COLO668 (cell line): ENCODE data around the gene PPP6R3.

ENCODE experiments used
- DNase-seq: peaks from one replicate; lab custom pipeline; 2025; ENCODE audit not compliant: unreplicated experiment; lab: John Stamatoyannopoulos, UW

PPP6R3 gene

DNA sequence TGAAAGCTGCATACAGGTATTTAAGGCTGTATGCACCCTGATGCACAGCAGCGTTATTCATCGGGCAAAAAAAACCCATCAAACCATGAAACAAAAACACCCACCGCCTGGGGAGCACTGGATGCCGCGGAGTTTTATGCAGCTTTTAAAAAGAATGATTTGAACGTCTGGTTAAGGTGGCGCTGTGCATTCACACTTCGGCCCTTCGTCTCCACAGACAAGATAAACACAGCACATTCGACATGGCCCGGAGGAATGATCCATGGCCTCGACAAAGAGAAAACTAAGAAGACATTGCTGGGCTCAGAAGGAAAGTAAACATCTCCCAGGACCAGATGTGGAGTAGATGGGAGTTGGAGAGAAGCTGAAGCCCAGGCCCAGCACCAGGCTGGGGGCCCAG lies 183.0 kb downstream of the PPP6R3 start:
- no peak for DNase-seq

DNA sequence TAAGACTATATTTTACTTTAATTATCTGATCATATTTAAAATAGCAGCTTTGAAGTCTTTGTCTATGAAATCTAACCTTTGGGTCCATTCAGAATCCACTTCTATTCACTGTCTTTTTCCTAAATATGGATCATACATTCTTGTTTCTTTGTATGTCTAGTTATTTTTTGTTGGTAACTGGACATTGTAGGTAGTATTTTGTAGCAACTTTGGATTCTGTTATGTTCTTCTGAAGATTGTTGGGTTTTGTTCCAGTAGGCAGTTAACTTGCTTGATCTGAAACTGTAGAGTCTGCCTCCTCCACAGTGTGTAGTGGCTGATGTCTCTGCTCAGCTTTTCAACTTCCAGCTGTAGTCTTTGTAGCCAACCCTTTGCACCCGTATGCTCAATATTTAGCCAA lies 186.3 kb downstream of the PPP6R3 start:
- no peak for DNase-seq

DNA sequence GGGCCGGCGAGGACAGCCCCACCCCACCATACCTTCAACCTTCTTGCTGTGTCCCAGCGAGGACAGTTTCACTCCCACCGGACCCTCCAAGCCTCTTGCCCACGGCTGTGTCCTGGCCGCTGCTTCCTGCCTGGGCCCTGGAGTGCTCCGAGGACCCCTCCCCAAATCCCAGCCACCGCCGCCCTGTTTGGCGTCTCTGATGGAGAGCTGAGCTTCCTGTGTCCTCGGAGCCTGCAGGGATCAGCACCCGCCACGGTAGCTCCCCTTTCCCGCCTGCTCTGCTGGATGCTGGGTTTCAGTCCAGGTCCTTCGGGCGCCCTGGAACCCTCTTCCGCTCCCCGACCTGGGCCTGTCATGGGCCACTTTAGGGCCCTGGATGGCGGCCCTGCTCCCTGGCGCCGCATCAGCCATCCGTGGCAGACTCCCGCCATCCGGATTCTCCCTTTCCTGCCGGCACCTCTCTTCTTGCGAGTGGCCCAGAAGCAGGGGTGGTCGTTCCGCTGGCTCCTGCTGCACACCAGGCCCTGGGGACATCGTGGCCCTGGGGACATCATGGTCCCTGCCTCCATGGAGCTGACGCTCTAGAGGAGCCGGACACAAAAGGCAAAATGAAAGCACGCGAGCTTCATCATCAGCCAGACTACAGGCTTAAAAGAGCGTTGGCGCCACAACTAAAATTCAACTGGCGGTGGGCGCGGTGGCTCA lies 189.5 kb downstream of the PPP6R3 start:
- no peak for DNase-seq

DNA sequence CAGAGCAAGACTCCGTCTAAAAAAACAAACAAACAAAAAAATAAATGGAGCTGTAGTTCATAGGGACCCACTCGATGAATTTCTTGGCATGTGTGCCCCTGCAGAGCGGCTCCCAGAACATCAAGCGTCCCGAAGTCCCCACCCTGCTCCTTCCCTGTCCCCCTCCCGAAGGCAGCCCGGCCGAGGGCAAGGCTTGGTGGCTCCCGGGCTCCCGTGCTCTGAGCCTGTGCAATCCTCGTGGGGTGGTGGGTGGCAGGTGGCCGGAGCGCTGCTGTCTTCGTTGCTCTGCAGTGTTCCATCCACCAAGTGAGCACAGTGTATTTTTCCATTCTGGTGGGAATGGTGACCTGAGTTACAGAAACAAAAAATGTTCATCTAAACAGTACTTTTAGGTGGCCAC lies 190.2 kb downstream of the PPP6R3 start:
- no peak for DNase-seq

DNA sequence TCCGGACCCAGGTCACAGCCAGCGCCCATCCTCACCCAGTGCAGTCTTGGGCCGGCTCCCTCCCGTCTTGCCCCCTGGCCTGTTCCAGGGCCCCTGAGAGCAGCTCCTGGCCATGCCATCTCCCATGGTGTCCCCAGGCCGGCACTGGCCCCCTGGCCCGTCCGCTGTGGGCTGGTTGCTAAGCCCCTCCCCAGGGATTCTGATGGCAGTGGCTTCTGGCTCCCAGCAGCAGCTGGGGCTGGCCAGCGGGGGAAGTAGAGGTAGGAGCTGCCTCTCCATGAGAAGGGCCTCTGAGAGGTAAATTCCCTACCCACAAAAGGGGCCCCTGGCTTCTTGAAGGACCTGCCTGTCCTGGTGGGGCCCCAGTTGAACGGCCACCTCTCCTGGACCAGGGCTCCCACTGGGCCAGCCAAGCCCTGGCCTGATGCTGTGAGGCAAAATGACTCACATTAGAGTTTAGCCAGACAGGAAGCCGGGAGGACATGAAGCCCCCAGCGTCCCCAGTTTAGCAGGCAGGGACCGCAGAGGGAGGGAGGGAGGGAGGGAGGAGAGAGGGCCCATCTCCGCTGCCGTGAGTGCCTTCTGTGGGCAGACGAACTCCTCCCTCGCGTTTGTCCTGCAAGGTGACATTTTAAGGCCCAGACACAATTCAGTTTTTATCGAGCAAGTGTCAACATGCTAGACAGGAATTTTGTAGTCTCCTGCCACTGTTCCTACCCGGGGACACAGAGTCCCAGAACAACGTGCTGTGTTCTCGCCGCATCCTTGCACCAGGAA lies 190.8 kb downstream of the PPP6R3 start:
- DNase-seq = no peak

DNA sequence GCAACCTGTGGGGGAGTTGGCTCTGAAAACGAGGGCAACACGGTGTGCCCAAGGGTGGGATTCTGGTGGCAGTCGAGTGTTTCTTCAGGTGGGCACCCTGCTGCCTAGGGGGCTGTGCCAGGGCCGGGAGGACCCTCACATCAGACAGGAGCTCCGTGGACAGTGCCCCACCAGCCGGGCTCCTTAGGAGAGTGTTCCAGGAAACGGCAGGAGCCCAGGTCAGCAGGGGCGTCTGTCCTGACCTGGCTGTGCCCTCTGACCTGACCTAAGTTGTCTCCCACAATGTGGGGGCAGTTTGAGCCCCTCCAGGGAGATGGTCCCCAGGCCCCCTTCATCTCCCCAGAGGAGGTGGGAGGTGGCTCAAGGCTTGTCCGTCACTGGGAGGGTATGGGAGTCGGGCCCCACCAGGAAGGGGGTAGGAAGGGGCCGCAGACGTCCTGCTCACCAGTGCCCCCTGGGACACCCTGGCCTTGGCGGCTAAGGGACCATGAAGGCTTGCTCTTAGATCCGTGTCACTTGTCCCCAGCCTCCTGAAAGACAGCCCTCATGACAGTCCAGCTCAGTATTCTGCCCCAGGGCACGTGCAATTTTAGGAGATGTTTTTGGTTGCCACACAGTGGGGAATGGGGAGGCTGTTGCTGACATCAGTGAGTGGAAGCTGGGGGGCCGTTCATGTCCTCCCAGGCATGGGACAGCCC lies 191.6 kb downstream of the PPP6R3 start:
- DNase-seq = no peak

DNA sequence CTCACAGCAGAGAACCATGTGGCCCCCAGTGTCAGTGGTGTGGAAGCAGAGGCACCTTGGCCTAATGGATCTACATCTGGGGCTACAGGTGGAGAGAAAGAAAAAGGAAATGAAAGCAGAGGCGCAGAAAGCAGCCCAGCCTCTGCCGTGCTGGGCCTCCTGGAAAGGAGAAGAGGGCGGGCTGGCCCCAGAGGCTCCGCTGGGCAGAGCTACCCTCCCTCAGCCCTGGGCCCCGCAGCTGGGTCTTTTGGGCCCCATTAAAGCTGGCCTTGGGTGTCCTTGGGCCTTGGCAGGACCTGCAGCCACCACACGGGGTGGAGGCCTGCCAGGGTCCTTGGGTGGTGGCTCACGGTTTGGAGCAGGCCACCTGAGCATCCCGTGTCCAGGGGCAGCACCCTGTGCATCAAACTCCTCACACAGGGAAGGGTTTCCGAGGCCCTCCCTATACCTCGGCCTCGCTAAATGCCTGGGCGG lies 192.2 kb downstream of the PPP6R3 start:
- DNase-seq = no peak

DNA sequence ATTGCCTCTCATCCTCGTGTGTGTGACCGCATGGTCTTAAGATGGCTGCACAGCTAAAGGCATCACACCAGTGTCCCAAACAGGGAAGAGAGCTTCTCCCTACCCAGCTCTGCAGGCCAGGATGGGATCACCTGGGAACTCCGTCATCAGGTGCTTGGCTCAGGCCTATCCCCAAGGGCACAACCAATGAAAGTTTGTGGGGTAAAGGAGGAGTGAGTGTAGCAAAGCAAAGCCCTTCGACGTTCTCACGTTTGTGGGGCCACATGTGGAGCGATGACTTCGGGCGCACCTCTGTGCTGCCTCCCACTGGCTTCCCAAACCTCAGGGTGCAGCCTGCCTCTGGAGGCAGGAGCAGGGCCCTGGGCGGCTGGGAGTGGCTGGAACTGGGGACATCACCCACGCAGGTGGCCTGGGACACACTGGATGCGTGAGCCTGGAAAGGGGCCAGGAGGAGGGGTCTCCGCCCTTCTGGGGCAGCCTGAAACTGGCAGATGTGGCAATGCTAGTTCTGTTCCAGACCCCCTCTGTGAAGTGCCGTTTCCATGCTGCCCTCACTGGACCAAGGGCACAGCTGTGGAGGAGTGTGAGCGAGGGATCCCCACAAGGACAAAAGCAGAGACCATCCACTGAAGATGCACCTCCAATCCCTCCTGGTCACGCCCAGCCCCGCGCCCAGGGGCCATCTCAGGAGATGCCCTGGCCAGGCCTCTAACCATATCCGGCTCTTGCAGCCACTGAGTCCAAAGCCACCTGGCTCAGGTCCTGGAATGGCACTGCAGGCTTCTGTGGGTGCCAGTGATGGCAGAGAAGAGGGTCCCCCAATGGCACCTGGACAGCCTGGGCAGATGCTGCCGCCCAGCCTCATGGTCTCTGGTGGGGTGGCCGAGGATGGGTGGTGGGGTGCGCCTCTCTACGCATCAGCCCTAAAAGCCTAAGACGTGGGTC lies 193.2 kb downstream of the PPP6R3 start:
- no peak for DNase-seq

DNA sequence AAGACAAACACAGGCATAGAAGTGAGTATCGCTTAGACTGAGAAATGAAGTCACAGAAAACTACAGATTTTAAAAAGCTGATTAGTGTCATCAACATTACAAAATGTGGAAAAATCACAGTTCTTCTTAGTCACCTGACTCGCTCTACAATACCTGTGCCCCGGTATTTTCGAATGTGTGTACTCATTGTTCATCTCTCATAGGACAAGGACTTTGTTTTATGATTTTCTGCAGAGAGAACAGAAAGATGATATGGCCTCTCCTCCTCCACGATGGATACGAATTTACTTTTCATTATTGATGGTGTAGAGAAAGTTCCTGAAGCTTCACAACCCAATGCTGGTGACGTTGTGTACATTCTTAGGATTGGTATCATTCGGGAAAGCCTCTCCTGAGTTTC lies 194.4 kb downstream of the PPP6R3 start:
- DNase-seq = no peak

DNA sequence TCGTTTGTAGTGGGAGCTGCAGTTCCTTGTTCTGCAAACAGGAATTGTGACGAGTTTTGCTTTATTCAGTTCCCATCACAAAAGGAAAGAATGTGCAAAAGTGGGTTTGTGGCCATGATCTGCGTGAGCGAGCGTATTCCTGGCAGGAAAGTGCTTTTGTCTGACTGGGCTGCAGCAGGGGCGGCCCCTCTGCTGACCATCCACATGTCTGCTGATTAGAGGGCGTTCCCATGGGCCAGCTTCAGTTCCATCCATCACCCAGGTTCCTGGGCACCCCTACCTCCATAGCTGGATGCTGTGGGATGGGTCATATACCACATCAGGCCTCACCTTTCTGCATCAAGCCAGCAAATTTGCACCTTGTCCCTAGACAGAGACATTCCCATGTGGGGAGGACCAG lies 194.9 kb downstream of the PPP6R3 start:
- DNase-seq = no peak

DNA sequence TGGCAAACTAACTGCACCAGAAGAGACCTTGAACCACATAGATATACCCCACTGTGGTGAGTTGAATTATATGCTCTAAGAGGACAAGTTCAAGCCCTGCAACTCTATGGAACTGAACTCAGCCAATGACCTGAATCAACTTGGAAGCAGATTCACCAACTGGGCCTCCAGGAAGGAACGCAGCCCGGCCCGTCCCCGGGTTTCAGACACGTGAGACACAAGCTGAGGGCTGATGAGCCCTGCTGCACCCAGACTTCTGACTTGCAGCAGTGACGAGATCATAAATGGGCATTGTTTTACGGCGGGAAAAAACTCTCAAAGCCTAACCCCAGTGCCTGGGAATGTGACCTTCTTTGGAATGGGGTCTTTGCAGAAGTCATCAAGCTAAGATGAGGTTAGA lies 195.3 kb downstream of the PPP6R3 start:
- DNase-seq = no peak

DNA sequence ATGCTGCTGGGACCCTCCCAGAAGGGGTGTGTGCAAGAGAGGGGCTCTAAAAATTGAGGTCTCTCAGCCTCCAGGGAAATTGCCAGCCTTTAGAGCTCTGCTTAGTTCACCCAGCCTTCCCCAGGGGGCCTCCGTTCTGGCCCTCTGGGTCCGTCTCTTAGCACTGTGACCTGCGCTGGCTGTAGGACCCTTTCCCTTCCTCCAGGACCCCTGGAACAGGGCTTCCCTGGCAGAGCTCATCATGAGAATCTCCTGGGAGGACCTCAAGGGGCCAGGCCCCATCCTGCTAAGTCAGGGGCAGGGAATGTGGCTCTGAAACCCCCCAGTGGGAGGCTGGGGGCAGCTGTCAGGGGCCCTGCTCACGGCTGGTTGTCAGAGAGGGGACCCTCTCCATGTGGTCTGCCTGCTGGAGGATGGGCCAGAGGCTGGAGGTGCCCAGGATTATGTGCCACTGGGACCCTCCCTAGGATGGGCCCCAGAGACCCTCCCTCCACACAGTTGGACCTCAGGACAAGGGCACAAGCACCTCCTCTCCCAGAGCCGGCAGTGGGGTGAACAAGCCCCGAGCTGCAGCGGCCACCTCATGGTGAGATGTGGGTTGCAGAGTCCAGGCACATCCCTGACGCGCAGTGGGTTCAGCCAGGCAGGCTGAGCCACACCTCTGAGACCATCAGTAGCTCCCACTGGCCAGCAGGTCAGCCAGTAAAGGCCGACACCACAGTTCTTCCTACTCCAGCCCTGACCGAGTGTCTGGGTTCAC lies 196.6 kb downstream of the PPP6R3 start:
- no peak for DNase-seq

DNA sequence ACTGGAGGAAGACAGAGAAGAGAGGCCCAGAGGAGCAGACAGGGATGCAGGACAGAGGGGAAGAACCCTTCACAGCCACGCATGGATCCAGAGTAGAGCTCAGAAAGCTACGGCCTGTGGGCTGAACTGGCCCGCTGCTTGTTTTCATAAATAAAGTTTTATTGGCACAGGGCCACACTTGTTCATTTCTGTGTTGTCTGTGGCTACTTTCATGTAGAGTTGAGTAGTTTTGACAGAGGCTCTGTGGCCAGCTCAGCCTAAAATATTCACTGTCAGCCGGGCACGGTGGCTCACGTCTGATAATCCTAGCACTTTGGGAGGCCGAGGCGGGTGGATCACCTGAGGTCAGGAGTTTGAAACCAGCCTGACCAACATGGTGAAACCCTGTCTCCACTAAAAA lies 197.5 kb downstream of the PPP6R3 start:
- no peak for DNase-seq

DNA sequence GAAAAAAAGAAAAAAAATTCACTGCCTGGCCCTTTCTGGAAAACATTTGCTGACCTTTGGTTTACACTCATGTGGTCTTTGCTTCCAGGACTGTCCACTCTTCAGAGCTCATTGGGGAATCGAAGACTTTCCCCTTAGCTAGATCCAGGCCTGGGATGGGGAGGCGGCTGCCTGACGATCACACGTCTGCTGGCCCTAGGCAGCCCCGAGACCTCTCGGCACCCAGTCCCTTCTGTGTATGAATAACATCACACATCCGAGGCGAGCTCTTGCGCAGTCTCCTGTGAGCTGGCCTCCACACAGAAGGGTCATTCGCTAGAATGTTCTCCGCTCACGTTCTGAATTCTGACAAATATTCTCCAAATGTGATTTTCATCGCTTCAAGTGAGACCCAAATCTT lies 198.1 kb downstream of the PPP6R3 start:
- DNase-seq = no peak

DNA sequence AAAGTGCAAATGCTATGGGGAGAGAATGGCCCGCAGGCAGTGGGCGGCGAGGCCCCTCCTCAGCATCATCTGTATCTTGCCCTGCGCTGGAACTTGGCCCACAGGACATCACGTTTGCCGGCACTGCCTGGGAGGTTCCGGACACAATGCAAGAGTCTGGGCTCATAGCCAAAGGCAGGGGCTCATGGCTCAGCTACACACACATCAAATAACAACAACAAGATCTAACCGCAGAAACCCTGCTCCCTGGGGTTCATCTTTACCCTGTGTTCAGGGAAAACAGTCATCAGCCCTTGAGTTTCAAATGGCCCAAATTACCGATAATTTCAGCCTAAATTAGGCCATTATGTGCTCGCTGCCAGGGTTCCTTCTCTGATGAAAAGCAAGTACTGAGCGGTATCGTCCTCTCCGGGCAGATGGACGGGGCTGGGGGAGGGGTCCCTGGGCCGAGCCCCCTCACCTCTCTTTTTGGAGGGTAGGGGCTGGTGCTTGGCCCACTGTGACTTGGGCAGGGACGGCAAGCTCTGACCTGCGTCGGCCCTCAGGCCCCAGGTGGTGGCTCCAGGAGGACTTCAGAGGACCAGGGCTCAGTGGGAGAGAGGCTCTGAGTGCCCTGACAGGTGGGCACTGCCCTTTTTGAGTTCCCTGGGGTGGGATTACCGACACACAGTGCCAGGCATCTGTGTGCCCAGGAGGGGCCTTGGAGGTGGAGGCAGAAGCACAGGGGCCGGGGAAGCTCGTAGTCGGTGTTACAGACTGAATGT lies 198.8 kb downstream of the PPP6R3 start:
- DNase-seq = peak; percentile 24

DNA sequence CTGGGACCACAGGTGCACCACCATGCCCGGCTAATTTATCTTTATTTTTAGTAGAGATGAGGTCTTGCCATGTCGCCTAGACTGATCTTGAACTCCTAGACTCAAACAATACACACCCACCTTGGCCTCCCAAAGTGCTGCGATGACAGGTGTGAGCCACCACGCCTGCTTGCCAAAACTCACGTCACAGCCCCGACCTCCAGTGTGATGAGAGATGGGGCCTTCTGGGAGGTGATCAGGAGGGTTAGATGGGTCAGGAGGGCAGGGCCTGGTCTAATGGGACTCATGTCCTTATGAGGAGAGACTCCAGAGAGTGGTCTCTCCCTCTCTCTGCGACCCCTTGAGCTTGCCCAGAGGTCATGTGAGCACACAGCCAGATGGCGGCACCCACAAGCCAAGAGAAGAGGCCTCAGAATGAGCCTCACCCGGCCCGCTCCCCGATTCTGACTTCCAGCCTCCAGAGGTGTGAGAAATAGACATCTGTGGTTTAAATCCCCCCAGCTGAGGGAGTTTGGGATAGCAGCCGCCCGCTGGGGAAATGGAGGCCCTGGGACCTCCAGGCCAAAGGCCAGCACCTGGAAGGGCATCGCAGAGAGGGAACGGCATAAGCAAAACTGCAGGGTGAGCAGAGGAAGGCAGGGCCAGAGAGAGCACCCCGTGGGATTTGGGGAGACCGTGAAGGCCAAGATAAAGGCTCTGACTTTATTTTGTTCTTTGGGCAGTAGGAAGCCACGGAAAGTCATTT lies 199.7 kb downstream of the PPP6R3 start:
- no peak for DNase-seq

DNA sequence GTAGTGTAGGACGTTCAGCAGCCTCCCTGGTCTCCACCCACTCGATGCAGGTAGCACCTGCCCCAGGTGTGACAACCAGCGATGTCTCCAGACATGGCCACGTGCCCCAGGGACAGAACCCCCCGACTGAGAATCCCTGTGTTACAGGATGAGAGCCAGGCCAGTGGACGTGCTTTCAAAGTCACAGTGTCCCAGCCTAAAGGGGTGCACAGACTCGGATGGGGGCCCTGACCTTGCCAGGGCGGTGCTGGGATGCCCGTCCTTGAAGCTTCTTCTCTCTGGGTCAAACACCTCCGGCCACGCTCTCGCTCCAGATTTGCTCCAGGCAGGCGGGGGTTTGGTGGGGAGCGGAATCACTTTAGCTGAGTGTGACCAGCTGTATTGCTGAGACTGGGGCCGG lies 200.5 kb downstream of the PPP6R3 start:
- no peak for DNase-seq

DNA sequence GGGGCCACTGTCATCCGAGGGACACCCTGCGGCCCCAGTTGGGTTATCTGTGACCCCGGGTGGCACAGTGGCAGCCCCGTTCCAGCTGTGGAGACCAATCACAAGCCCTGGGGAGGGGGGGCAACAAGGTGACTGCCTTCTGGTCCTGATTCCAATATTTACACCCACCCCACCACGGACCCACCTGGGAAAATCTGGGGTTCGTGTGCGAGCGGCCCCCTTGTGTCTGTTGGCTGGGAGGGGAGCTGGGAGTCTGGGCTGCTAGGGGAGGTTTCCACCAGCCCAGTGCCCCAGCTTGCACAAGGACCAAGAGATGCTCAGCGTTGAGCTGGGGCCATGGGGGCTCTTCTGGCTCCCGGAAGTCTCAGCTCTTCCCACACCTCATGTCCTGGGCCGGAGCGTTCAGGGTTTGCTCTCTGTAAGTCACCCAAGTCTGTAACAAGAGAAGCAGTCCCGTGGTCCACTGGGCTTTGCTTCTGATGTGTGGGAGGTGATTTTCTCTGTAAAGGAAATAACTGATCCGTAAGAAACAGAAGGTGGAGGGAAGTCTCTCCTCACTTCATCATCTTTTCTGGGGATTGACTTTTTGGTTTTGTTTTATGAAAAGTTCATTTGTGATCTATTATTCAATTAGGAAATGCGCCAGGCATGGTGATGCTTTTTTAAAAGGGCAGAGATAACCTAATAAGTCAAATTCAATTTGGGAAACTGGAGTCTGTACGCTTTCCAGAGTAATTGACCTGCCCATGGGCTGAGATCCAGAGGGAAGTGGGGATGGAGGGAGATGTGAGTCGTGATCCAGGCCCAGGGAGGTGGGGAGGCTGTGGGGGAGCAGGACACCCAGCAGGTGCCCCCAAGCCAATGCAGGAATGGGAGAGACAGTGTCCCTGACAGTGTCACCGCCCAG lies 201.4 kb downstream of the PPP6R3 start:
- DNase-seq = no peak
